NCI-H2171 (cell line): Measurements from ENCODE around the gene RGSL1.
"Not testable (repeated sequence)": the region's sequence is repeated elsewhere in the genome, so short reads cannot be mapped to it uniquely, and the experiment has no call there.

Experiments
- DNase-seq: peaks from one replicate; lab custom pipeline; 2025; lab: John Stamatoyannopoulos, UW

The RGSL1 gene

DNA sequence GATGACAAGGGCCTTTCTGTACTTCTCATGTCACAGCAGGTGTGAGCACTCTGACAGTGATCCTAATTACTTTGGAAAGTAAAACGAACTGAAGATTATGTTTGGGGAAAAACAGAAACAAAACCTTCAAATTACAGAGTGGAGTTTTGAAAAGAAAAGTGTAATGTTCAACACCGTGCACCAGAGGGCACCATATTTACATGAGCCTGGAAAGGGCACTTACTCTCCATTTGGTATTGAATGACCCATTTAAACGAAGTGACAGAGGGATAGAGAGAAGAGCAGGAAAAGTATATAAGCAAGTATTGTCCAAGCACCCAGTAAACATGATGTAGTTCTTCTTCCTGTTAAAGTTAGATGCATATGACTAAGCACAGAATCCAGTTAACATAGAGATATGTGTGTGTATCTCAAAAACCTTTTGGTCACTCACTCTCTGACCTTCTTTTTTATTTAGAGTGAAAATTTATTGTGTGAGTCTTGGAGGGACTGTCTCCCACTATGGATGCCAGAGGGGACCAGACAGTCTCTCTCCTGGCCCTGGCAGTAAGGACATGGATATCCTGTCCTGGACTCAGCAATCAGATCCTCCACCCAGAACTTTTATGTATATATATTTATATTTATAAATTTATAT is 3.8 kb upstream of the RGSL1 start:
- DNase-seq: peak; percentile 54

GRCh38 chr1:182447124-182447523 is 2.8 kb upstream of the RGSL1 start:
- DNase-seq: not testable (repeated sequence)

GRCh38 chr1:182447660-182448059 is 2.3 kb upstream of the RGSL1 start:
- no peak for DNase-seq

DNA sequence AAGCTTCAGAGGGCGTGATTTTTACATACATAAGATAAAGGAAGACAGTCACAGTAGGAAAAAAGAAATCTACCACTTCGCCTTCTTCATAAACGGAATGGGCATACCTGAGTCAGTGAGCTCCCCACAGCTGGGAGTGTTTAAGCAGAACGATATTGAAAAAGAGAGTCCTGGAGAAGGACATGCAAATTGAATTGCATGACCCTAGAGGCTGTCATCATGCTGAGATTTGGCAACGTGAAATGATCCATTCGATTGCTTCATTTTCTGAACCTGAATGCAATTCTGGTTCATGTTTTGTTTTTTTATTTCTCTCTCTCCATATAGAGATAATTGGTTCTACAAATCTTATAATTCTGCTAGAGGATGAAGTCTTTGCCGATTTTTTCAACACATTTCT is 3.7 kb downstream of the RGSL1 start:
- DNase-seq: no peak

DNA sequence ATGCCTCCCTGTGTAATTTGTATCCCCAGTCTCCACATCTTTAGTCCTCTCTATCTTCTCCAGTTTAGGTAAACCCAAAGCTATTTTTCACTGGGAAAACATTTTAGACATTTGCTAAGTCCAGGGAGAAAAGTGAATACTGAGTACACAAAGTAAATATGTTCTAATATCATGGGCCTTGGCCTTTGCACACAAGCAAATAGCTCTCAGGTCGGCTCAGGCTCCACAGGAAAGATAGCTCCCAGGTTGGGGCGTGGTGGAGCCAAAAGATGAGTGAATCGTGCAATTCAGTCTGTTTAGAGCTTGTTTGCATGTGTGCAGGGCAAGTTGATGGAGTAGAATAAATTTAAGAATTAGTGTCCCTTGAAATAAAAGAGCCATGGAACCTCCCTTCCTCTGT is 7.9 kb downstream of the RGSL1 start:
- no peak for DNase-seq

GRCh38 chr1:182459949-182460348 is 10.0 kb downstream of the RGSL1 start:
- no peak for DNase-seq

DNA sequence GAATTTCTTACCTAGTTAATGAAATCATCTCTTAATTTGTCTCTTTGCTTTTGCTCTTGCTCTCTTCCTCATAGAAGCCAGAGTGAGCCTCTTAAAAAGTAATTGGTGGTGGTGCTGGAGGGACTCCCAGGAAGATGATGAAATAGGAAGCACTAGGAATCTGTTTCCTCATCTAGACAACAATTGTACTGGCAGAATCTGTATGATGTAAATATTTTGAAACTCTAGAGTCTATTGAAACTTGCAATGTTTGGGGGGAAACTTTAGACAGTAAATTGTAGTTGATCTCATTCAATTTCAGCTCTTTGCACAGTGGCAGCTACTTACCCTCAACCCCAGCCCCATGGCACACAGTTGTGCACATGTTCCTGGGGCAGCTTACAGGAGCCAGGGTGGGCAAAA is 10.6 kb downstream of the RGSL1 start:
- DNase-seq: no peak

DNA sequence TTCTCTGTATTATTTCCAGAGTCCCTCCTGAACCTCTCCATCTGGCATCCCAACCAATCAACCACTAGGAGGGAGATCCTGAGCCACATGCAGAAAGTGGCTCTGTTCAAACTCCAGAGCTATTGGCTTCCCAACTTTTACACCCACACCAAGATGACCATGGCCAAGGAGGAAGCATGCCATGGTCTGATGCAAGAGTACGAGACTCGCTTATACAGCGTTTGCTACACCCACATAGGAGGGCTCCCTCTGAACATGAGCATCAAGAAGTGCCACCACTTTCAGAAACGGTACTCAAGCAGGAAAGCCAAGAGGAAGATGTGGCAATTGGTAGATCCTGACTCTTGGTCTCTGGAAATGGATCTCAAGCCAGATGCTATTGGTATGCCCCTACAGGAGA is 23.6 kb downstream of the RGSL1 start:
- DNase-seq: no peak

- DNase-seq: no peak
These were observed 26.7 kb downstream of the RGSL1 start for GRCh38 chr1:182476625-182477024.

DNA sequence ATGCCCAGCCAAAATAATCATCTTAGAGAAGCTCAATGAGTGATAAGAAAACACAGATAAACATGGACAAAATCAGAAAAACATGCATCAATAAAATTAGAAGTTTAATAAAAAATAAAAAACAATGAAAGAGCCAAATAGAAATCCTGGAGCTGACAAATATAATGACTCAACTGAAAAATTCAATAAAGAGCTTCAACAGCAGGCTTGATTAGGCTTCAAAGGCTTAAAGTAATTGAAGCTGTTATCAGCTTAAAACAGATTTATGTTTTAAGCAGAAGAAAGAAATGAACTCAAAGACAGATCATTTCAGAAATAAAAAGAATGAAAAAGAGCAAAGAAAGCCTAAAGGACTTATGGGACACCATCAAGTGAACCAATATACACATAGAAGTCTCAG is 28.3 kb downstream of the RGSL1 start:
- DNase-seq: no peak

DNA sequence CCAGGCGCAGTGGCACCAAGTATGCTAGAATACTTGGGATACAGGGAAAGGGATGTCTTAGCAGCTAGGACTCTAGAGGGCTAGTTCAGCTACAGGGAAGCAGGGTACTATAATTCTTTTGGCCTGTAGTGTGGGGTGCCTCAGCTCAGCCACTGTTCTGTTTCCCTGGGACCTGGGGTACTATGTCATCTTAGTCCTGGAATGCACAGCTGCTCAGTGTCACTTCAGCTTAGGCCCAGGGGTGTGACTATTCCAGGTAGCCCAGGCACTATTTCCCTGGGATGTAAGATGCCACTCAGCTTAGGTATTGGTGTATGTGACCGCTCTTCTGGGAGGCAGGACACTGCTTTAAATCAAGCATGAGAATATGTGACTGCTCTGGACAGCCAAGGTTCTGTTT is 34.1 kb downstream of the RGSL1 start:
- no peak for DNase-seq

- peak; percentile 16 for DNase-seq
These were observed 34.7 kb downstream of the RGSL1 start for GRCh38 chr1:182484531-182485257.

GRCh38 chr1:182485861-182486260 is 35.9 kb downstream of the RGSL1 start:
- DNase-seq: no peak

DNA sequence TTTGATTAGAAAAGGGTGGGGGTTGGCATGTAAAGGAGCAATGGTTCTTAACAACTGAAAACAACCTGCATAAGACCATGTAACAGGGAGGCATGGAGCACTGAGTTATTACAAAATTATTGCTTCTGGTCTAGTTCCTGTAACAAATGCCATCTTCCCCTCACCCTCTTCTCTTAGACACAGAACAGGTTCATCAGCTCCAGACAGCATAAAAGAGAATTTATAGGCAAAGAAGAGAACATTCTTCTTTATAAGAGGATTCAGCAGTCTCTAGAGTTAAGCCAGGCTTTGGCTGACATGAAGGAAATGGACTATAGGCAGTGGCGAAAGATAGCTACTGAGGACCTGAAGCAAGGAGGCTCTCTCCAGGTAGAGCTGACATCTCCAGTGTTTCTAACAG is 38.9 kb downstream of the RGSL1 start:
- DNase-seq: no peak

DNA sequence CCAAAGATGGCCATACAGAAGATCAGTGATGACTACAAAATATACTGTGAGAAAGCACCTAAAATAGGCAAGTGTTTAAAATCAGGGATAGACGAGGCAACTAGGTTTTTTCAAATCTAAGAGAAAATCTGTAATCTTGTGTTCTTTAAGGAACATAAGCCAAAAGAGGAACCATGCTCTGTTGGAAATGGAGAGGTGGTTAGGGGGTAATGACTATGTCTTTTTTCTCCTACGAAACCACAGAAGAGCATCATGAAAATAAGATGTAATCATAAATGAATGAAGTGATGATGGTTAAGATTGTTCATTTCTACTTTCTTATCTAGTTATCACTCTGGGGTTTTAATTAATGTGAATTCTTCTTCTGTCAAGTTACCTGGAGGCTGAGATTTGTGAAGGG is 43.1 kb downstream of the RGSL1 start:
- DNase-seq: no peak

- DNase-seq: no peak
These were observed 45.1 kb downstream of the RGSL1 start for GRCh38 chr1:182495002-182495401.

- no peak for DNase-seq
These were observed 45.7 kb downstream of the RGSL1 start for GRCh38 chr1:182495693-182496092.

DNA sequence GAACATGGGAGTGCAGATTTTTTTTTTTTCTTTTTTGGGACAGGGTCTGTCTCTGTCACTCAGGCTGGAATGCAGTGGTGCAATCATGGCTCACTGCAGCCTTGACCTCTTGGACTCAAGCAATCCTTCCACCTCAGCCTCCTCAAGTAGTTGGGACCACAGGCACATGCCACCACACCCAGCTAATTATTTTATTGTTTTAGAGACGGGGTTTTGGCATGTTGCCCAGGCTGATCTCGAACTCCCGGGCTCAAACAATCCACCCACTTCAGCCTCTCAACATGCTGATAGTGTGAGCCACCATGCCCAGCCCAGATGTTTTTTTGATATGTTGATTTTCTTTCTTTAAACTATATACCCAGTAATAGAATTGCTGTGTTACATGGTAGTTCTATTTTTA is 57.7 kb downstream of the RGSL1 start:
- DNase-seq: peak; percentile 2

- no peak for DNase-seq
These were observed 65.6 kb downstream of the RGSL1 start for GRCh38 chr1:182515556-182515955.

- no peak for DNase-seq
These were observed 70.8 kb downstream of the RGSL1 start for GRCh38 chr1:182520736-182521135.

DNA sequence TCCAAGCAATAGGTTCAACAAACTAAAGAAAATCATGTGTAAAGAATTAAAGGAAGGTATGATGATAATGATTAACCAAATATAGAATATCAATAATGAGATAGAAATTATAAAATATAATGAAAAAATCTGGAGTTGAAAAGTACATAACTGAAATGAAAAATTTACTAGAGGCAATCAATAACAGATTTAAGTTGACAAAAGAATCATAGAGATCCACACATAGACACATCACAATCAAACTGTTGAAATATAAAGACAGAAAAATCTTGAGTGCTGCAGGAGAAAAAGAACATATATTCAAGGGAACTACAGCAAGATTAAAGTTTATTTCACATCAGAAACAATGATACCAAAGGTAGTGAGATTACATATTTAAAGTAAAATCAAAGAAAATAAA is 75.4 kb downstream of the RGSL1 start:
- DNase-seq: no peak

GRCh38 chr1:182527680-182528079 is 77.7 kb downstream of the RGSL1 start:
- no peak for DNase-seq

GRCh38 chr1:182528206-182528605 is 78.3 kb downstream of the RGSL1 start:
- not testable (repeated sequence) for DNase-seq

DNA sequence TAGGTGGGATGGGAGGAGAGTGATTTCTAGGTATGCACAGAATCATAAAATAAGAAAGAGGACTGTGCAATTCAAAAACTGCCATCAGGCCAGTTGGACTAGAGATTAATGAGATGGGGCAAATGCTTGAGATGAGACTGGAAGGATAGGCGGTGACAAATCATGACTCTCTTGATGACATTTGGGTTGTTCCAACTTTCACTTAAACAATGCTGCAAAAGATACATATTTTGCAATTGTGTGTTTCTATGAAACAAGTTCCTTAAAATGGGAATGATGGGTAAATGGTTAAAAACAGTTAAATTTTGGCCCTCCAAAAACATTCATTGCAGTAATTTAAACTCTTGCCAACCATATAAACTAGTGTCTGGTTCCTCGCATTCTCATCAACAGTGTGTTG is 84.0 kb downstream of the RGSL1 start:
- DNase-seq: no peak
